HFFc6 (cell line): Measurements from ENCODE around the gene WDR41. TPM values are rescaled to one million over a fixed set of nuclear protein-coding genes. Genes with fewer than 3 reads are reported as not detected.

Experiments used
- DNase-seq: peaks from one replicate; pipeline ENCODE4 v3.0.0-alpha.2; 2018
- H3K27ac Mint-ChIP-seq: 2 replicates; pipeline ENCODE4 v1.8.0; 2020; ENCODE audit warnings: mild to moderate bottlenecking, mixed read lengths
- H3K27me3 Mint-ChIP-seq: 2 replicates; pipeline ENCODE4 v1.8.0; 2021; ENCODE audit warnings: mild to moderate bottlenecking, moderate library complexity, mixed read lengths; ENCODE audit not compliant: insufficient read depth
- H3K36me3 Mint-ChIP-seq: 2 replicates; pipeline ENCODE4 v1.8.0; 2021; ENCODE audit warnings: low read depth, mixed read lengths
- H3K4me1 Mint-ChIP-seq: 2 replicates; pipeline ENCODE4 v1.8.0; 2020; ENCODE audit warnings: low read depth, mixed read lengths
- H3K4me3 Mint-ChIP-seq: 2 replicates; pipeline ENCODE4 v1.8.0; 2020; ENCODE audit warnings: mild to moderate bottlenecking, moderate library complexity, mixed read lengths
- H3K9me3 Mint-ChIP-seq: 2 replicates; pipeline ENCODE4 v1.8.0; 2020; ENCODE audit warnings: mild to moderate bottlenecking, mixed read lengths
- total RNA-seq, 6 experiments: library from RNA; stranded (reverse); fragmentation: NEBNext Ultra II Directional; extraction: Animal tissue kit (Norgen Biotek cat#: 25700); gene quantifications; 2 replicates in 1 of 6; 3 replicates in 5 of 6; pipeline ENCODE4 v1.2.3, GENCODE V29; 2021
- TF ChIP-seq, protein P1 (sequence below): fragments of 200-600 bp; sonication (generic); IDR thresholded peaks from 2 replicates; pipeline ENCODE4 v1.5.0; 2021; ENCODE audit warnings: antibody characterized with exemption, mild to moderate bottlenecking

The WDR41 gene
- total RNA-seq, 6 experiments from 2014 or later: 50.1 to 63.5 (median 56.8) TPM

DNA sequence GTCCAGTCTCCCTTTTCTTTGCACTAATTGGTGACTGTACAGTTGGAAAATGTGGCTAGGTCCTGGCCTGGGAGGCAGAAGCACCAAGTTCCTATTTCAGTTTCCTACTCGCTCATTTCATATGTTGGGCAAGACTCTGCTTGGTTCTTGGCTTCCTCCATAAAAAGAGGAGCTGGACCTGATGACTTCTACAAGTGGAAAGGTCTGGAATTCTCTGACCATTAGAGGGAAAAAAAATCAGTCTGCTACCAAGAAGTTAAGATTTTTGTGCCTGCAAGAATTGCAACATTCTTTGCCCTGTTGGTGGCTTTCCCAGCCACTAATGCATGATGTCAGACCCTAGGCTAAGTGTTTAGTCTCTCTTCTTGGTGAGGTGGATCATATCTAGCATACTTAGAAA is 91.5 kb downstream of the WDR41 start:
- peak; percentile 46 for DNase-seq
- H3K27ac Mint-ChIP-seq: no peak overlapping the region
- H3K27me3 Mint-ChIP-seq: peaks cover 4% of the 10 kb centered on the region
- no peak overlapping the region for H3K4me3 Mint-ChIP-seq
- H3K4me1 Mint-ChIP-seq: peaks cover 9% of the 10 kb centered on the region; the same call in 1 of the 2 replicates
- no peaks in the 10 kb centered on the region for H3K36me3 Mint-ChIP-seq
- TF ChIP-seq, protein P1, sequence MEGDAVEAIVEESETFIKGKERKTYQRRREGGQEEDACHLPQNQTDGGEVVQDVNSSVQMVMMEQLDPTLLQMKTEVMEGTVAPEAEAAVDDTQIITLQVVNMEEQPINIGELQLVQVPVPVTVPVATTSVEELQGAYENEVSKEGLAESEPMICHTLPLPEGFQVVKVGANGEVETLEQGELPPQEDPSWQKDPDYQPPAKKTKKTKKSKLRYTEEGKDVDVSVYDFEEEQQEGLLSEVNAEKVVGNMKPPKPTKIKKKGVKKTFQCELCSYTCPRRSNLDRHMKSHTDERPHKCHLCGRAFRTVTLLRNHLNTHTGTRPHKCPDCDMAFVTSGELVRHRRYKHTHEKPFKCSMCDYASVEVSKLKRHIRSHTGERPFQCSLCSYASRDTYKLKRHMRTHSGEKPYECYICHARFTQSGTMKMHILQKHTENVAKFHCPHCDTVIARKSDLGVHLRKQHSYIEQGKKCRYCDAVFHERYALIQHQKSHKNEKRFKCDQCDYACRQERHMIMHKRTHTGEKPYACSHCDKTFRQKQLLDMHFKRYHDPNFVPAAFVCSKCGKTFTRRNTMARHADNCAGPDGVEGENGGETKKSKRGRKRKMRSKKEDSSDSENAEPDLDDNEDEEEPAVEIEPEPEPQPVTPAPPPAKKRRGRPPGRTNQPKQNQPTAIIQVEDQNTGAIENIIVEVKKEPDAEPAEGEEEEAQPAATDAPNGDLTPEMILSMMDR: no peak
- no peaks in the 10 kb centered on the region for H3K9me3 Mint-ChIP-seq

DNA sequence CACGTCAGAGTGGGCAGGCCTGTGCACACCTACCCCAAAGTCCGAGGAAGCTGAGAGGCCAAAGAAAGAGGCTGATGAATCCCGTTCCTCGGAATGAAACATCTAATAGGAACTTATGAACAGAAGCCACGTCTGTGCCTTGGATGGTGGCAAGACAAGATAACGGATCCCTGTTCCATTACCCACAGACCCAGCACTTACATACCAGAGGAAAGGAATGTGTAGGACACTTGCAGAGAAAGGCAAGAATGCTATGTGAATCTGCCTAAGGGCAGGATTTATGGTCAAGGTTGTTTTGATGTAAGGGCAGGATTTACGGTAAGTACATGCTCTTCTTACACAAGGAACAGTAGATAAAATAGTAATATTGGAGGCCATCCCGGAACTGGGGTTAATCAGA is 93.2 kb downstream of the WDR41 start:
- H3K4me1 Mint-ChIP-seq: peaks cover 9% of the 10 kb centered on the region; the same call in 1 of the 2 replicates
- no peak overlapping the region for H3K27ac Mint-ChIP-seq
- TF ChIP-seq, protein P1: no peak
- H3K9me3 Mint-ChIP-seq: no peaks in the 10 kb centered on the region
- no peak for DNase-seq
- no peaks in the 10 kb centered on the region for H3K36me3 Mint-ChIP-seq
- H3K27me3 Mint-ChIP-seq: peaks cover 4% of the 10 kb centered on the region
- no peak overlapping the region for H3K4me3 Mint-ChIP-seq

GRCh38 chr5:77398458-77398857 is 93.7 kb downstream of the WDR41 start:
- Mint-ChIP-seq H3K27ac (no peak overlapping the region), H3K9me3 (no peaks in the 10 kb centered on the region), H3K4me3 (no peak overlapping the region), H3K27me3 (peaks cover 4% of the 10 kb centered on the region), H3K36me3 (no peaks in the 10 kb centered on the region), H3K4me1 (peaks cover 9% of the 10 kb centered on the region; the same call in 1 of the 2 replicates)
- no peak for DNase-seq
- TF ChIP-seq, protein P1: no peak

- no peak overlapping the region for H3K27ac Mint-ChIP-seq
These were observed 94.3 kb downstream of the WDR41 start for GRCh38 chr5:77397686-77398292.

GRCh38 chr5:77396017-77396416 is 96.1 kb downstream of the WDR41 start:
- no peaks in the 10 kb centered on the region for H3K36me3 Mint-ChIP-seq
- H3K4me3 Mint-ChIP-seq: no peak overlapping the region
- H3K27ac Mint-ChIP-seq: no peak overlapping the region
- peaks cover 10% of the 10 kb centered on the region for H3K27me3 Mint-ChIP-seq
- peaks cover 14% of the 10 kb centered on the region for H3K4me1 Mint-ChIP-seq
- no peak for DNase-seq
- TF ChIP-seq, protein P1: no peak
- H3K9me3 Mint-ChIP-seq: no peaks in the 10 kb centered on the region

More at GRCh38 chr5:77397686-77398292, 94.3 kb downstream of the WDR41 start:
- Mint-ChIP-seq H3K9me3 (no peaks in the 10 kb centered on the region), H3K27me3 (peaks cover 4% of the 10 kb centered on the region), H3K4me3 (no peak overlapping the region), H3K36me3 (no peaks in the 10 kb centered on the region), H3K4me1 (peaks cover 9% of the 10 kb centered on the region; the same call in 1 of the 2 replicates)
- TF ChIP-seq, protein P1: no peak
- no peak for DNase-seq
